Astrocyte (in vitro differentiated cells and primary cell): ENCODE data around the gene EPS15. TPM values are rescaled to one million over a fixed set of nuclear protein-coding genes. Genes with fewer than 3 reads are reported as not detected.

Source experiments
- DNase-seq: peaks from one replicate; pipeline ENCODE4 v3.0.0-alpha.2; 2010; ENCODE audit warnings: low read depth
- FAIRE-seq: peaks from 2 replicates; lab custom pipeline; 2011; peaks lifted over from hg19 to GRCh38; lab: Jason Lieb, UNC
- H2AFZ ChIP-seq: 2 replicates; pipeline ENCODE4 v1.6.0; 2012; ENCODE audit warnings: low read depth, low read length, inconsistent platforms
- H3K27ac ChIP-seq: 2 replicates; pipeline ENCODE4 v1.5.1; 2011; ENCODE audit warnings: low read depth, low read length, inconsistent platforms
- H3K27me3 ChIP-seq: 2 replicates; pipeline ENCODE4 v1.6.0; 2011; ENCODE audit warnings: low read length, inconsistent platforms; ENCODE audit not compliant: insufficient read depth
- H3K36me3 ChIP-seq: 2 replicates; pipeline ENCODE4 v1.5.1; 2011; ENCODE audit warnings: low read length, inconsistent platforms; ENCODE audit not compliant: insufficient read depth
- H3K4me1 ChIP-seq: 2 replicates; pipeline ENCODE4 v1.5.1; 2011; ENCODE audit warnings: low read length, inconsistent platforms; ENCODE audit not compliant: insufficient read depth
- H3K4me2 ChIP-seq: 2 replicates; pipeline ENCODE4 v1.6.0; 2012; ENCODE audit warnings: low read length, inconsistent platforms
- H3K4me3 ChIP-seq: 2 replicates; pipeline ENCODE4 v1.5.1; 2011; ENCODE audit warnings: low read depth, mild to moderate bottlenecking, low read length, inconsistent platforms; ENCODE audit not compliant: insufficient read depth
- H3K79me2 ChIP-seq: 2 replicates; pipeline ENCODE4 v1.6.0; 2012; ENCODE audit warnings: mild to moderate bottlenecking, low read length, inconsistent platforms; ENCODE audit not compliant: insufficient read depth
- H3K9ac ChIP-seq: 2 replicates; pipeline ENCODE4 v1.6.0; 2012; ENCODE audit warnings: mild to moderate bottlenecking, low read length, inconsistent platforms
- H3K9me3 ChIP-seq: 2 replicates; pipeline ENCODE4 v1.5.1; 2012; ENCODE audit warnings: low read depth, mild to moderate bottlenecking, low read length, inconsistent platforms; ENCODE audit not compliant: insufficient read depth
- H4K20me1 ChIP-seq: 2 replicates; pipeline ENCODE4 v1.6.0; 2012; ENCODE audit warnings: low read length, inconsistent platforms; ENCODE audit not compliant: insufficient read depth
- H3K27ac Mint-ChIP-seq: one replicate; pipeline ENCODE4 v1.8.0; 2021; ENCODE audit warnings: mild to moderate bottlenecking, mixed read lengths; ENCODE audit not compliant: unreplicated experiment
- H3K27me3 Mint-ChIP-seq: one replicate; pipeline ENCODE4 v1.8.0; 2021; ENCODE audit warnings: low read depth, mixed read lengths; ENCODE audit not compliant: unreplicated experiment
- H3K36me3 Mint-ChIP-seq: one replicate; pipeline ENCODE4 v1.8.0; 2021; ENCODE audit warnings: low read depth, mixed read lengths; ENCODE audit not compliant: unreplicated experiment
- H3K4me1 Mint-ChIP-seq: one replicate; pipeline ENCODE4 v1.8.0; 2021; ENCODE audit warnings: low read depth, mixed read lengths; ENCODE audit not compliant: unreplicated experiment
- H3K4me3 Mint-ChIP-seq: one replicate; pipeline ENCODE4 v1.8.0; 2021; ENCODE audit warnings: mild to moderate bottlenecking, moderate library complexity, mixed read lengths; ENCODE audit not compliant: unreplicated experiment
- H3K9me3 Mint-ChIP-seq: one replicate; pipeline ENCODE4 v1.8.0; 2021; ENCODE audit warnings: mild to moderate bottlenecking, mixed read lengths; ENCODE audit not compliant: unreplicated experiment
- CTCF ChIP-seq: IDR thresholded peaks from 2 replicates; pipeline ENCODE4 v1.5.1; 2011; ENCODE audit warnings: low read depth, mild to moderate bottlenecking, inconsistent platforms, low read length, moderate library complexity; ENCODE audit not compliant: insufficient read depth
- EZH2 ChIP-seq: IDR thresholded peaks from 2 replicates; pipeline ENCODE4 v1.6.1; 2012; ENCODE audit warnings: mild to moderate bottlenecking, low read length, inconsistent platforms; ENCODE audit not compliant: insufficient read depth
- total RNA-seq: library from RNA; stranded (reverse); gene quantifications from 2 replicates; pipeline ENCODE4 v1.2.1, GENCODE V29; 2021

Gene EPS15
- total RNA-seq, 1 donor from 2014 or later: 70.6 TPM

DNA sequence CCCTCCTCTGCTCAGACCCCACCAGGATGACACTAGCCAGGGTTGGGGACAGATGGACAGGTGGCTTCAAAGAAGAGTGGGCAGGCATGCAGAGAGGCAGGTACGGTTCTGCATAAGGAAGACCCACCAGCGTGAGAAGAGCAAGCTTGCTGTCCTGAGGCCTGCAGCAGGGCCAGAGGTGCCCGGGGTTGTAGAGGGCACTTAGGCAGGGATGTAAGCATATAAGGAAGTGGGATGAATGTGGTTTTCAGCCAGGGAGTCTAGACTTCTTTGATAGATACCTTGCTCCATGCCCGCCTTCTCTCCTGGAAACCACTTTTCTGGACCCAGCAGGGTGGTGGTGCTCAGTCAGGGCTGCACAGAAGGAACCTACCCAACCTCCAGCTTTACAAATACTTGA lies 190.1 kb downstream of the EPS15 start:
- H3K9ac ChIP-seq: no peak overlapping the region
- no peak for FAIRE-seq
- Mint-ChIP-seq H3K36me3 (no peaks in the 10 kb centered on the region), H3K27me3 (peaks cover 15% of the 10 kb centered on the region), H3K4me1 (peaks cover 23% of the 10 kb centered on the region), H3K27ac (no peak overlapping the region), H3K4me3 (no peak overlapping the region), H3K9me3 (no peaks in the 10 kb centered on the region)
- TF ChIP-seq CTCF (no peak), EZH2 (no peak)
- H3K4me2 ChIP-seq: no peak overlapping the region
- H3K36me3 ChIP-seq: no peaks in the 10 kb centered on the region
- H3K9me3 ChIP-seq: no peaks in the 10 kb centered on the region
- no peak overlapping the region for H3K4me3 ChIP-seq
- no peaks in the 10 kb centered on the region for H4K20me1 ChIP-seq
- peaks cover 20% of the 10 kb centered on the region for H3K4me1 ChIP-seq
- no peak overlapping the region for H3K27ac ChIP-seq
- no peak for DNase-seq
- H2AFZ ChIP-seq: no peak overlapping the region
- no peaks in the 10 kb centered on the region for H3K79me2 ChIP-seq
- H3K27me3 ChIP-seq: no peaks in the 10 kb centered on the region

DNA sequence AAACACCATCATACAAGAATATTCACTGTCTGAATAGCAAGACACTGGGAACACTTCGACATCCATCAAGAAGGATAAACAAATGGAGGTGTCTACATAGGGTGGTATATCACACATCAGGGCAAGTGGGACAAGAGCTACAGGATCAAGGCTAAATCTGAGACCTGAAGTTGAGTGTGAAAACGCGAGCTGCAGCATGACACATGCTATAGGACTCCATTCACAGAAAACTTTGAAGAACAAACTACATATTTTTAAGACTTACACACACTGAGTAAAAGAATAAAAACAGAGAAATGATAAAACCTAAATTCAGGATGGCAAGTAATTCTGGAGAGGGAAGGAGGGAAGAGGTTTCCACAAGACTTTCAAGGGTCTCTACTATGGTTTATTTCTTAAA lies 190.8 kb downstream of the EPS15 start:
- H3K4me1 ChIP-seq: peaks cover 20% of the 10 kb centered on the region
- H3K27me3 Mint-ChIP-seq: peaks cover 17% of the 10 kb centered on the region
- no peak overlapping the region for H3K9ac ChIP-seq
- H3K4me3 ChIP-seq: no peak overlapping the region
- DNase-seq (peak; percentile 34), FAIRE-seq (no peak)
- no peaks in the 10 kb centered on the region for H4K20me1 ChIP-seq
- H3K79me2 ChIP-seq: no peaks in the 10 kb centered on the region
- H3K9me3 Mint-ChIP-seq: peaks cover 3% of the 10 kb centered on the region
- no peaks in the 10 kb centered on the region for H3K27me3 ChIP-seq
- H3K36me3 ChIP-seq: no peaks in the 10 kb centered on the region
- peaks cover 23% of the 10 kb centered on the region for H3K4me1 Mint-ChIP-seq
- no peak overlapping the region for H3K4me3 Mint-ChIP-seq
- H3K4me2 ChIP-seq: no peak overlapping the region
- H2AFZ ChIP-seq: no peak overlapping the region
- TF ChIP-seq CTCF (no peak), EZH2 (no peak)
- H3K9me3 ChIP-seq: no peaks in the 10 kb centered on the region
- H3K36me3 Mint-ChIP-seq: no peaks in the 10 kb centered on the region
- no peak overlapping the region for H3K27ac Mint-ChIP-seq
- H3K27ac ChIP-seq: no peak overlapping the region

DNA sequence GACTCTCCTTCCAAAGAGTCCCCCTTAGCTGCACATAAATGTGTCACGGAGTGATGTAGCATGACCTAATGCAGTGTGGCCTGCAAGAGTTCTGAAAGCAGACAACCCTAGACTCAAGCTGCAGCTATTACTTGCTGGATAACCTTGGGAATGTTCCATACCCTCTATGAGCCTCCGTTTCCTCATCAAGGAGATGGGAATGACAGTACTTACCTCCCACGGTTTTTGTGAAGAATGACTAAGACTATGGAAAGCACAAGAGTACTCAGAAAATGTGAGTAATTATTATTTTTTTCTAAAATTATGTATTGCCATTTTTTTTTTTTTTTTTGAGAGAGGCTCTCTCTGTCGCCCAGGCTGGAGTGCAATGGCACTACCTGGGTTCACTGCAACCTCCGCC lies 191.7 kb downstream of the EPS15 start:
- H3K27me3 Mint-ChIP-seq: peaks cover 20% of the 10 kb centered on the region
- H3K36me3 ChIP-seq: no peaks in the 10 kb centered on the region
- H3K4me1 ChIP-seq: peaks cover 20% of the 10 kb centered on the region
- TF ChIP-seq CTCF (no peak), EZH2 (no peak)
- H3K36me3 Mint-ChIP-seq: no peaks in the 10 kb centered on the region
- no peak overlapping the region for H2AFZ ChIP-seq
- no peak overlapping the region for H3K4me2 ChIP-seq
- peaks cover 3% of the 10 kb centered on the region for H3K9me3 Mint-ChIP-seq
- no peak overlapping the region for H3K9ac ChIP-seq
- no peak overlapping the region for H3K4me3 ChIP-seq
- no peak overlapping the region for H3K4me3 Mint-ChIP-seq
- H3K27ac Mint-ChIP-seq: no peak overlapping the region
- peaks cover 23% of the 10 kb centered on the region for H3K4me1 Mint-ChIP-seq
- H3K79me2 ChIP-seq: no peaks in the 10 kb centered on the region
- no peaks in the 10 kb centered on the region for H4K20me1 ChIP-seq
- FAIRE-seq: no peak
- no peaks in the 10 kb centered on the region for H3K9me3 ChIP-seq
- peak; percentile 20 for DNase-seq
- H3K27me3 ChIP-seq: no peaks in the 10 kb centered on the region
- no peak overlapping the region for H3K27ac ChIP-seq
